SK-N-SH (cell line): ENCODE data around the gene CDC14B. TPM values are rescaled to one million over a fixed set of nuclear protein-coding genes. Genes with fewer than 3 reads are reported as not detected.
A peak's percentile ranks its signal among the peaks of the same experiment; 100 is the strongest.

Source experiments
- CTCF ChIA-PET: fragments of 300-600, 350-600 bp; formaldehyde crosslinking; extraction: SDS; loops from one replicate; lab custom pipeline; 2021; lab: Yijun Ruan, JAX
- POLR2A ChIA-PET: fragments of 350-600 bp; sonication (Branson Sonifier 250); formaldehyde crosslinking; extraction: SDS; loops from one replicate; lab custom pipeline; 2020; ENCODE audit warnings: antibody characterized with exemption, inconsistent platforms; lab: Yijun Ruan, JAX
- DNase-seq: peaks from one replicate; pipeline ENCODE4 v3.0.0; 2012
- H2AFZ ChIP-seq: fragments of 200-600 bp; sonication (generic); 2 replicates; pipeline ENCODE4 v1.8.1; 2016; ENCODE audit warnings: antibody characterized with exemption, mild to moderate bottlenecking, low read depth
- H3F3A ChIP-seq: fragments of 200-600 bp; sonication (generic); replicated peaks from 2 replicates; pipeline ENCODE3; 2016; ENCODE audit warnings: antibody characterized with exemption, mild to moderate bottlenecking; ENCODE audit not compliant: insufficient read depth
- H3K27ac ChIP-seq, 2 experiments: fragments of 200-500 bp in 1 of 2; fragments of 200-600 bp in 1 of 2; sonication (Bioruptor generic) in 1 of 2; sonication (generic), shearing (Covaris generic) in 1 of 2; 2 replicates each; pipeline versions ENCODE4 v1.5.1 to v1.6.1; 2014 to 2016; ENCODE audit warnings: low read depth in 2 of 2, inconsistent platforms in 1 of 2, low read length in 1 of 2, mild to moderate bottlenecking in 1 of 2, mixed read lengths in 1 of 2
- H3K27me3 ChIP-seq: fragments of 200-600 bp; sonication (generic), shearing (Covaris generic); 2 replicates; pipeline ENCODE4 v1.6.1; 2016; ENCODE audit warnings: mixed run types; ENCODE audit not compliant: insufficient read depth
- H3K36me3 ChIP-seq, 2 experiments: fragments of 200-500 bp in 1 of 2; fragments of 200-600 bp in 1 of 2; sonication (Bioruptor generic) in 1 of 2; sonication (generic) in 1 of 2; replicated peaks in 1 of 2; 2 replicates each; pipeline versions ENCODE3 to v1.5.1; 2014 to 2016; ENCODE audit warnings: low read length in 1 of 2, mild to moderate bottlenecking in 1 of 2; ENCODE audit not compliant: insufficient read depth in 2 of 2, control insufficient read depth in 1 of 2
- H3K4me1 ChIP-seq, 2 experiments: fragments of 200-500 bp in 1 of 2; fragments of 200-600 bp in 1 of 2; sonication (Bioruptor generic) in 1 of 2; sonication (generic), shearing (Covaris generic) in 1 of 2; 2 replicates each; pipeline versions ENCODE4 v1.5.1 to v1.6.1; 2014 to 2016; ENCODE audit warnings: low read depth in 1 of 2, low read length in 1 of 2, mixed run types in 1 of 2; ENCODE audit not compliant: insufficient read depth in 2 of 2, control insufficient read depth in 1 of 2
- H3K4me2 ChIP-seq: fragments of 200-600 bp; sonication (generic), shearing (Covaris generic); 2 replicates; pipeline ENCODE4 v1.6.1; 2017; ENCODE audit warnings: mixed run types
- H3K4me3 ChIP-seq, 2 experiments: fragments of 200-500 bp in 1 of 2; fragments of 200-600 bp in 1 of 2; sonication (Bioruptor generic) in 1 of 2; sonication (generic), shearing (Covaris generic) in 1 of 2; 2 replicates each; pipeline versions ENCODE4 v1.5.1 to v1.8.1; 2014 to 2016; ENCODE audit warnings: low read depth in 2 of 2, inconsistent platforms in 1 of 2, low read length in 1 of 2, mild to moderate bottlenecking in 1 of 2, mixed read lengths in 1 of 2, moderate library complexity in 1 of 2
- H3K79me2 ChIP-seq: fragments of 200-600 bp; sonication (generic); 2 replicates; pipeline ENCODE4 v1.8.1; 2017; ENCODE audit warnings: mild to moderate bottlenecking; ENCODE audit not compliant: insufficient read depth
- H3K9ac ChIP-seq: fragments of 200-600 bp; sonication (generic); 2 replicates; pipeline ENCODE4 v1.6.1; 2017; ENCODE audit warnings: mixed run types
- H3K9me2 ChIP-seq: fragments of 200-600 bp; sonication (generic); 2 replicates; pipeline ENCODE4 v1.6.1; 2017; ENCODE audit warnings: mixed run types
- H3K9me3 ChIP-seq: fragments of 200-600 bp; sonication (generic); 2 replicates; pipeline ENCODE4 v1.6.1; 2017; ENCODE audit warnings: mixed run types, mild to moderate bottlenecking, moderate library complexity
- H4K20me1 ChIP-seq: fragments of 200-600 bp; sonication (generic); 2 replicates; pipeline ENCODE4 v1.6.1; 2017; ENCODE audit warnings: mild to moderate bottlenecking, mixed run types; ENCODE audit not compliant: insufficient read depth
- EP300 ChIP-seq, 2 experiments: IDR thresholded peaks; 2 replicates each; pipeline versions ENCODE4 v1.4.0 to v1.6.1; 2012; ENCODE audit warnings: borderline replicate concordance in 1 of 2, low read depth in 1 of 2, low read length in 1 of 2
- EZH2phosphoT487 ChIP-seq: fragments of 200-600 bp; sonication (generic); IDR thresholded peaks from 2 replicates; pipeline ENCODE4 v1.6.1; 2017; ENCODE audit warnings: low read depth, mixed run types, mild to moderate bottlenecking, antibody characterized with exemption, moderate library complexity, borderline replicate concordance
- FOSL2 ChIP-seq: IDR thresholded peaks from 2 replicates; pipeline ENCODE4 v1.4.0; 2012; ENCODE audit warnings: low read depth, mild to moderate bottlenecking, moderate library complexity, borderline replicate concordance
- FOXJ3 ChIP-seq: sonication (generic); formaldehyde crosslinking; IDR thresholded peaks from 2 replicates; pipeline ENCODE4 v1.5.1; 2020; ENCODE audit warnings: mild to moderate bottlenecking, missing genetic modification reagents
- FOXM1 ChIP-seq: IDR thresholded peaks from 2 replicates; pipeline ENCODE4 v1.4.0; 2012; ENCODE audit warnings: low read depth, mild to moderate bottlenecking
- GABPA ChIP-seq: IDR thresholded peaks from 2 replicates; pipeline ENCODE4 v1.4.0; 2012; ENCODE audit warnings: low read depth, mild to moderate bottlenecking
- MXI1 ChIP-seq: IDR thresholded peaks from 2 replicates; pipeline ENCODE4 v1.6.1; 2012; ENCODE audit warnings: mild to moderate bottlenecking, low read depth, low read length, improper control_type of control experiment
- NFIC ChIP-seq: IDR thresholded peaks from 2 replicates; pipeline ENCODE4 v1.4.0; 2012; ENCODE audit warnings: borderline replicate concordance
- NRF1 ChIP-seq: IDR thresholded peaks from 2 replicates; pipeline ENCODE4 v1.6.1; 2012; ENCODE audit warnings: low read depth, mild to moderate bottlenecking, low read length
- RCOR1 ChIP-seq: fragments of 150-350 bp; IDR thresholded peaks from 2 replicates; pipeline ENCODE4 v1.6.1; 2017; ENCODE audit warnings: antibody characterized with exemption, low read length
- RXRA ChIP-seq: IDR thresholded peaks from 2 replicates; pipeline ENCODE4 v1.4.0; 2012; ENCODE audit warnings: low read depth, mild to moderate bottlenecking, borderline replicate concordance
- SIN3A ChIP-seq: IDR thresholded peaks from 2 replicates; pipeline ENCODE4 v1.6.1; 2012; ENCODE audit warnings: low read depth, mild to moderate bottlenecking, low read length, moderate library complexity, borderline replicate concordance
- TAF1 ChIP-seq: IDR thresholded peaks from 2 replicates; pipeline ENCODE4 v1.6.1; 2012; ENCODE audit warnings: low read depth, mild to moderate bottlenecking, low read length, moderate library complexity, borderline replicate concordance
- TCF12 ChIP-seq: IDR thresholded peaks from 2 replicates; pipeline ENCODE4 v1.4.0; 2012
- WGBS: methylation state at CpG from one replicate; pipeline ENCODE4 v1.1.6; 2017; ENCODE audit warnings: low lambda C conversion rate; 5-methylcytosine and 5-hydroxymethylcytosine counted together
- polyA plus RNA-seq, 3 experiments: library from polyadenylated mRNA; depleted of rRNA; stranded (reverse); fragments of >200 nt; gene quantifications; 2 replicates each; pipeline ENCODE4 v1.2.3, GENCODE V29; 2012
- TF ChIP-seq, protein P1 (sequence below): IDR thresholded peaks from 2 replicates; pipeline ENCODE4 v1.4.0; 2012; ENCODE audit warnings: low read depth, borderline replicate concordance

Gene CDC14B
- polyA plus RNA-seq, 1 of the 3 experiments (the other 2 are of a cell fraction), result 10.1 TPM

DNA sequence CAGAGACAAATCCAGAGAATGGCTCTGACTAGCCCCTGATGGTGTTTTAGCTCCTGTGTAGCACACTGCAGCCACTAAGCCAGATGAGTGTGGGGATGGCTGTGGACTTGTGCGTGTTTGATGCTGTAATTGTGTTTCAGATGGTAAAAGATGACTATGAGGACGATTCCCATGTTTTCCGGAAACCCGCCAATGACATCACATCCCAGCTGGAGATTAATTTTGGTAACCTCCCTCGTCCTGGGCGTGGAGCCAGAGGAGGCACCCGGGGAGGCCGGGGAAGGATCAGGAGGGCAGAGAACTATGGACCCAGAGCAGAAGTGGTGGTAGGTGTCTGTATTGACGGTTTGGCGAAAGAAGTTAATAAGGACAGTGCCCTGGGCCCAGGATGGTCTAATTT lies 131.7 kb downstream of the CDC14B start:
- Histone ChIP-seq H3K9me3 (no peaks in the 10 kb centered on the region), H3K4me1 (peaks cover 13 to 27% of the 10 kb centered on the region in 2 experiments), H3K36me3 (peaks cover 48 to 57% of the 10 kb centered on the region in 2 experiments), H3K4me3 (no peak overlapping the region), H3F3A (peaks cover 17% of the 10 kb centered on the region), H3K9me2 (no peaks in the 10 kb centered on the region), H3K79me2 (peaks cover 3% of the 10 kb centered on the region; the same call in 1 of the 2 replicates), H3K27ac (peak overlapping the region; percentile 71 to 84; a peak in 3 of 4 replicates), H2AFZ (no peak overlapping the region), H3K4me2 (no peak overlapping the region), H3K27me3 (no peaks in the 10 kb centered on the region), H3K9ac (no peak overlapping the region), H4K20me1 (no peaks in the 10 kb centered on the region)
- ChIA-PET POLR2A (no interaction called here), CTCF (no interaction called here)
- 93% methylated on average over 9 of the region's 10 CpGs for WGBS
- DNase-seq, result no peak
- no peak for TF ChIP-seq FOSL2
- no peak for TF ChIP-seq GABPA
- no peak for TF ChIP-seq EP300 (IDR thresholded peaks at IDR 0.05; ENCODE audit: borderline replicate concordance in 1 of 2, low read depth in 1 of 2, low read length in 1 of 2)
- TF ChIP-seq EZH2phosphoT487, result no peak
- TF ChIP-seq NRF1, result no peak
- TF ChIP-seq, protein P1, sequence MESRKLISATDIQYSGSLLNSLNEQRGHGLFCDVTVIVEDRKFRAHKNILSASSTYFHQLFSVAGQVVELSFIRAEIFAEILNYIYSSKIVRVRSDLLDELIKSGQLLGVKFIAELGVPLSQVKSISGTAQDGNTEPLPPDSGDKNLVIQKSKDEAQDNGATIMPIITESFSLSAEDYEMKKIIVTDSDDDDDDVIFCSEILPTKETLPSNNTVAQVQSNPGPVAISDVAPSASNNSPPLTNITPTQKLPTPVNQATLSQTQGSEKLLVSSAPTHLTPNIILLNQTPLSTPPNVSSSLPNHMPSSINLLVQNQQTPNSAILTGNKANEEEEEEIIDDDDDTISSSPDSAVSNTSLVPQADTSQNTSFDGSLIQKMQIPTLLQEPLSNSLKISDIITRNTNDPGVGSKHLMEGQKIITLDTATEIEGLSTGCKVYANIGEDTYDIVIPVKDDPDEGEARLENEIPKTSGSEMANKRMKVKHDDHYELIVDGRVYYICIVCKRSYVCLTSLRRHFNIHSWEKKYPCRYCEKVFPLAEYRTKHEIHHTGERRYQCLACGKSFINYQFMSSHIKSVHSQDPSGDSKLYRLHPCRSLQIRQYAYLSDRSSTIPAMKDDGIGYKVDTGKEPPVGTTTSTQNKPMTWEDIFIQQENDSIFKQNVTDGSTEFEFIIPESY, result no peak
- no peak for TF ChIP-seq TAF1
- TF ChIP-seq TCF12, result no peak
- TF ChIP-seq NFIC, result no peak
- no peak for TF ChIP-seq RXRA
- TF ChIP-seq, all 33 proteins: peak for 0

DNA sequence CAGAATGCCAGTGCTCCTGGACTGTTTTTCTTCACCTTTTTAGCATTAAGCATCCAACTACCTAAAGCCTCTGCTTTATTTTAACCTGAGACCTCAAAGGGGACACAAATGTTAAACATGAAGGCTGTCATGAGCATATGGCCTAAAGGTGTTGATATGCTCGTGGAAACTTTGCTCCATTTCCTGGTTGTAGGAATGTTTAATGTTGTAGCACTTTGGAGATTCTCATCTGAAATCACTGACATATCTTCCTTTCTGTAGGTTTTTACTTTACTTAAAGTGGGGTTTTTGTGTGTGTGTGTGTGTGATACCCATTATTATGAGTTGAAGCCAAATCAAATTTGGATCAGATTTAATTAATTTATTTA lies 132.6 kb downstream of the CDC14B start:
- Histone ChIP-seq H3K9me2 (no peaks in the 10 kb centered on the region), H4K20me1 (no peaks in the 10 kb centered on the region)
- WGBS, result 73% methylated on average over 1 of the region's 1 CpG

More for the DNA sequence above, 132.6 kb downstream of the CDC14B start:
- no peak overlapping the region; a peak in 1 of 4 replicates for H3K4me3 ChIP-seq
- POLR2A ChIA-PET, result no interaction called here
- no peak for TF ChIP-seq FOXJ3 (CRISPR knock-in tag)
- TF ChIP-seq FOXM1, result no peak
- no peak for TF ChIP-seq MXI1
- TF ChIP-seq GABPA, result no peak
- no peak for TF ChIP-seq SIN3A
- no peak for TF ChIP-seq RCOR1
- TF ChIP-seq, all 33 proteins: peak for 0
- DNase-seq, result no peak
- peaks cover 13 to 27% of the 10 kb centered on the region in 2 experiments for H3K4me1 ChIP-seq
- H3K27me3 ChIP-seq, result no peaks in the 10 kb centered on the region
- peaks cover 46 to 63% of the 10 kb centered on the region in 2 experiments for H3K36me3 ChIP-seq
- CTCF ChIA-PET, result interaction anchor here (0.8 kb wide), 1 partner anchor 133 kb away, joined by 3 read pairs; no protein-coding TSS in a partner anchor
- H3K27ac ChIP-seq, result peak overlapping the region; percentile 71 to 84
- no peak overlapping the region for H2AFZ ChIP-seq
- peaks cover 3% of the 10 kb centered on the region; the same call in 1 of the 2 replicates for H3K79me2 ChIP-seq
- H3K4me2 ChIP-seq, result peak overlapping the region; percentile 54; the same call in 1 of the 2 replicates
- no peak overlapping the region for H3K9ac ChIP-seq
- H3K9me3 ChIP-seq, result no peaks in the 10 kb centered on the region
- H3F3A ChIP-seq, result peaks cover 17% of the 10 kb centered on the region
